Transverse colon (tissue), 4 donors: ENCODE results near the gene DHX58. TPM values are rescaled to one million over a fixed set of nuclear protein-coding genes. Genes with fewer than 3 reads are reported as not detected.

ENCODE experiments used
- DNase-seq: peaks from one replicate; pipeline ENCODE4 v3.0.0-alpha.2; 2019
- H3K27ac ChIP-seq, 4 donors: fragments of 200-600 bp; sonication (generic); 2 replicates each; pipeline ENCODE4 v1.5.1; 2016 to 2018; ENCODE audit warnings: inconsistent platforms in 4 of 4
- H3K27me3 ChIP-seq: fragments of 200-600 bp; sonication (generic); 2 replicates; pipeline ENCODE4 v1.5.1; 2017; ENCODE audit warnings: inconsistent platforms
- H3K36me3 ChIP-seq, 4 donors: fragments of 200-600 bp; sonication (generic); 2 replicates each; pipeline ENCODE4 v1.5.1; 2017 to 2019; ENCODE audit warnings: inconsistent platforms in 4 of 4
- H3K4me1 ChIP-seq, 4 donors: fragments of 200-600 bp; sonication (generic); 2 replicates each; pipeline ENCODE4 v1.5.1; 2017 to 2020; ENCODE audit warnings: inconsistent platforms in 4 of 4
- H3K4me3 ChIP-seq, 4 donors: fragments of 200-600 bp; sonication (generic); 1 replicate in 1 of 4; 2 replicates in 3 of 4; pipeline versions ENCODE4 v1.5.1 to v1.6.1; 2017 to 2019; ENCODE audit warnings: inconsistent platforms in 4 of 4
- H3K9me3 ChIP-seq, 2 donors: fragments of 200-600 bp; sonication (generic); 2 replicates each; pipeline ENCODE4 v1.5.1; 2017 to 2019; ENCODE audit warnings: inconsistent platforms in 2 of 2
- CTCF ChIP-seq, 5 experiments: fragments of 200-600 bp in 3 of 5; fragments of 450-650 bp in 2 of 5; sonication (generic) in 3 of 5; IDR thresholded peaks; 1 replicate in 2 of 5; 2 replicates in 3 of 5; pipeline ENCODE4 v1.5.1; 2016 to 2017; ENCODE audit warnings: antibody characterized with exemption in 5 of 5, inconsistent platforms in 3 of 5, mild to moderate bottlenecking in 2 of 5, moderate library complexity in 1 of 5
- EP300 ChIP-seq: sonication (generic); formaldehyde crosslinking; IDR thresholded peaks from one replicate; pipeline ENCODE4 v1.6.1; 2017; ENCODE audit warnings: antibody characterized with exemption, low read depth
- POLR2A ChIP-seq: fragments of 450-650 bp; IDR thresholded peaks from one replicate; pipeline ENCODE4 v1.6.1; 2016; ENCODE audit warnings: antibody characterized with exemption, mild to moderate bottlenecking, moderate library complexity
- POLR2AphosphoS5 ChIP-seq, 3 donors: sonication (generic); formaldehyde crosslinking; IDR thresholded peaks; one replicate each; pipeline ENCODE4 v1.6.1; 2016; ENCODE audit warnings: antibody characterized with exemption in 3 of 3
- WGBS, 2 donors: methylation state at CpG; one replicate each; pipeline ENCODE4 v1.1.5; 2018; ENCODE audit warnings: low coverage in 1 of 2; 5-methylcytosine and 5-hydroxymethylcytosine counted together
- in situ Hi-C, 4 donors: fragments of 200-750 bp; cut with MboI; loops; one replicate each; pipeline versions ENCODE4 v1.15.0 to v1.15.1; 2017; ENCODE audit warnings: low sequenced_read_pairs in 3 of 4, low pct_ligation_motif_present in 1 of 4, low pct_unique_long_range_greater_than_20kb in 1 of 4
- intact Hi-C: fragments of 100-400 bp; cut with DNase I; formaldehyde crosslinking; loops from one replicate; pipeline ENCODE4 v1.15.1; 2023; ENCODE audit warnings: low total_unique reads
- total RNA-seq, 4 donors: library from RNA; depleted of rRNA; stranded (reverse); fragments of >200 nt; gene quantifications; one replicate each; pipeline ENCODE4 v1.1.0, GENCODE V29; 2016

The DHX58 gene
- total RNA-seq, 4 donors from 2014 or later = 4.6 to 14.6 (median 12.8) TPM

GRCh38 chr17:42116705-42117396, 4.3 kb upstream of the DHX58 start:
- 0 to 32% methylated on average over 1 to 18 of the region's 18 CpGs for WGBS, 2 donors
- intact Hi-C loops (loop anchor here (5.0 kb wide), 2 partner anchors 50 to 155 kb away; no protein-coding TSS in a partner anchor), in situ Hi-C loops (loop anchor here in 2 of 4 donors (10.0 kb wide), 1 partner anchor 152 kb away; the partner anchor contains the start of gene CNP (in 2 of the 2))
- H3K36me3 ChIP-seq = no peaks in the 10 kb centered on the region
- no peak overlapping the region for H3K4me3 ChIP-seq
- H3K9me3 ChIP-seq = no peaks in the 10 kb centered on the region
- no peak overlapping the region for H3K27ac ChIP-seq
- H3K27me3 ChIP-seq = no peaks in the 10 kb centered on the region
- TF ChIP-seq CTCF (IDR thresholded peaks at IDR 0.05) (peak; percentile 78 to 92 (median 84)), POLR2AphosphoS5 (IDR thresholded peaks at IDR 0.05) (no peak)
- DNase-seq = peak; percentile 90
- peaks cover 22 to 32% (median 24%) of the 10 kb centered on the region in 4 donors for H3K4me1 ChIP-seq

GRCh38 chr17:42114118-42114517, 1.6 kb upstream of the DHX58 start:
- intact Hi-C loops (loop anchor here (5.0 kb wide), 1 partner anchor 87 kb away; no protein-coding TSS in a partner anchor), in situ Hi-C loops (loop anchor here in 2 of 4 donors (5.0 to 10.0 kb wide), 2 partner anchors 92 to 149 kb away; partner anchors contain the start of genes CNP (in 2 of the 2) and NKIRAS2 (in 1 of the 2))
- Histone ChIP-seq H3K36me3 (no peaks in the 10 kb centered on the region), H3K9me3 (no peaks in the 10 kb centered on the region), H3K4me3 (no peak overlapping the region), H3K4me1 (peaks cover 17 to 24% (median 18%) of the 10 kb centered on the region in 4 donors), H3K27ac (no peak overlapping the region), H3K27me3 (no peaks in the 10 kb centered on the region)
- no peak for DNase-seq
- TF ChIP-seq POLR2A (no peak), EP300 (no peak), CTCF (IDR thresholded peaks at IDR 0.05) (no peak), POLR2AphosphoS5 (IDR thresholded peaks at IDR 0.05) (no peak)
- WGBS, 2 donors = 91 to 100% methylated on average over 3 to 9 of the region's 9 CpGs

GRCh38 chr17:42113293-42114069, 967 bp upstream of the DHX58 start:
- no peak for TF ChIP-seq POLR2A
- no peak for TF ChIP-seq EP300
- no peak for TF ChIP-seq CTCF (IDR thresholded peaks at IDR 0.05)
- no peak for TF ChIP-seq POLR2AphosphoS5 (IDR thresholded peaks at IDR 0.05)
- H3K4me1 ChIP-seq = peaks cover 17 to 24% (median 18%) of the 10 kb centered on the region in 4 donors
- no peak overlapping the region for H3K4me3 ChIP-seq
- no peaks in the 10 kb centered on the region for H3K9me3 ChIP-seq
- WGBS, 2 donors = 89 to 93% methylated on average over 12 to 28 of the region's 28 CpGs
- DNase-seq = no peak
- H3K36me3 ChIP-seq = no peaks in the 10 kb centered on the region
- H3K27ac ChIP-seq = peak overlapping the region; percentile 93 to 98 (median 94)
- intact Hi-C loops = loop anchor here (5.0 kb wide), 1 partner anchor 86 kb away; no protein-coding TSS in a partner anchor
- no peaks in the 10 kb centered on the region for H3K27me3 ChIP-seq
- in situ Hi-C loops = loop anchor here in 2 of 4 donors (5.0 to 10.0 kb wide), 2 partner anchors 91 to 149 kb away; partner anchors contain the start of genes CNP (in 2 of the 2) and NKIRAS2 (in 1 of the 2)
